Epithelial cell of proximal tubule (primary cell): Measurements from ENCODE around the gene CHGA. TPM values are rescaled to one million over a fixed set of nuclear protein-coding genes. Genes with fewer than 3 reads are reported as not detected.

ENCODE experiments used
- DNase-seq: peaks from one replicate; pipeline ENCODE4 v3.0.0-alpha.2; 2011; ENCODE audit warnings: low read depth
- H3K4me3 ChIP-seq: 2 replicates; pipeline ENCODE4 v1.5.1; 2011; ENCODE audit warnings: low read depth, mild to moderate bottlenecking, low read length
- CTCF ChIP-seq: conservative IDR thresholded peaks from 2 replicates; pipeline ENCODE4 v1.5.1; 2012; ENCODE audit warnings: low read depth, mild to moderate bottlenecking, low read length
- total RNA-seq: library from RNA; depleted of rRNA; stranded (reverse); fragments of >200 nt; gene quantifications from 2 replicates; pipeline ENCODE4 v1.2.3, GENCODE V29; 2015

The CHGA gene
- total RNA-seq, 1 donor from 2014 or later, result not detected

- no peak overlapping the region for H3K4me3 ChIP-seq
- DNase-seq, result no peak
Observed at GRCh38 chr14:92955381-92955780, 32.4 kb downstream of the CHGA start.

GRCh38 chr14:92956961-92957360, 34.0 kb downstream of the CHGA start:
- no peak for DNase-seq
- no peak for TF ChIP-seq CTCF
- no peak overlapping the region for H3K4me3 ChIP-seq

More at GRCh38 chr14:92955381-92955780, 32.4 kb downstream of the CHGA start:
- no peak for TF ChIP-seq CTCF

- no peak for TF ChIP-seq CTCF
- H3K4me3 ChIP-seq, result no peak overlapping the region
- DNase-seq, result no peak
Observed at GRCh38 chr14:92958373-92959188, 35.6 kb downstream of the CHGA start.

- H3K4me3 ChIP-seq, result no peak overlapping the region
- TF ChIP-seq CTCF, result no peak
- DNase-seq, result no peak
Observed at GRCh38 chr14:92959189-92959531, 36.2 kb downstream of the CHGA start.

- no peak overlapping the region for H3K4me3 ChIP-seq
- no peak for TF ChIP-seq CTCF
- DNase-seq, result no peak
Observed at GRCh38 chr14:92959761-92960680, 37.1 kb downstream of the CHGA start.

GRCh38 chr14:92960706-92961566, 38.0 kb downstream of the CHGA start:
- H3K4me3 ChIP-seq, result no peak overlapping the region
- TF ChIP-seq CTCF, result no peak
- DNase-seq, result no peak
